GM12878 (cell line): Measurements from ENCODE around the gene ZNF496. TPM values are rescaled to one million over a fixed set of nuclear protein-coding genes. Genes with fewer than 3 reads are reported as not detected.

Source experiments
- ATAC-seq: fragments of 200-7000 bp; cut with Tn5 transposase; 3 replicates; pipeline ENCODE4 v1.9.1; 2020; ENCODE audit warnings: mild to moderate bottlenecking, moderate library complexity
- BruUV-seq: library from RNA; stranded (reverse); fragments of 400-500 nt; replicated peaks from 2 replicates; lab custom pipeline; 2021; lab: Mats Ljungman, UMichigan
- CTCF ChIA-PET: fragments of 300-600 bp; sonication (Branson Sonifier 250); formaldehyde crosslinking; extraction: SDS; loops from one replicate; lab custom pipeline; 2021; ENCODE audit warnings: inconsistent platforms; lab: Yijun Ruan, JAX
- POLR2A ChIA-PET: fragments of 350-600 bp; formaldehyde crosslinking; extraction: SDS; loops from one replicate; lab custom pipeline; 2021; ENCODE audit warnings: inconsistent platforms; lab: Charles Lee
- RAD21 ChIA-PET: fragments of 300-600 bp; sonication (Branson Sonifier 250); formaldehyde crosslinking; loops from one replicate; lab custom pipeline; 2023; ENCODE audit warnings: antibody characterized with exemption; ENCODE audit not compliant: unreplicated experiment; lab: Charles Lee
- SMC1A ChIA-PET: fragments of 300-600 bp; sonication (Branson Sonifier 250); formaldehyde crosslinking; loops from one replicate; lab custom pipeline; 2023; ENCODE audit not compliant: unreplicated experiment, uncharacterized antibody; lab: Charles Lee
- DNase-seq: peaks from one replicate; pipeline ENCODE4 v3.0.0-alpha.2; 2011; ENCODE audit warnings: low read depth, low spot score
- FAIRE-seq: peaks from 3 replicates; lab custom pipeline; 2011; peaks lifted over from hg19 to GRCh38; lab: Jason Lieb, UNC
- H2AFZ ChIP-seq: 2 replicates; pipeline ENCODE4 v1.6.0; 2011; ENCODE audit warnings: low read depth, low read length, control low read depth; ENCODE audit not compliant: control insufficient read depth
- H3K27ac ChIP-seq: 2 replicates; pipeline ENCODE4 v1.5.1; 2011; ENCODE audit warnings: control low read depth; ENCODE audit not compliant: control insufficient read depth, insufficient read depth
- H3K27me3 ChIP-seq, 2 experiments: replicated peaks in 1 of 2; 2 replicates each; pipeline versions ENCODE4 v1.6.0 to v1.6.1; 2011; ENCODE audit warnings: low read length in 1 of 2; ENCODE audit not compliant: control insufficient read depth in 2 of 2, insufficient read depth in 2 of 2
- H3K36me3 ChIP-seq, 2 experiments: 2 replicates each; pipeline ENCODE4 v1.5.1; 2011; ENCODE audit warnings: low read length in 1 of 2; ENCODE audit not compliant: control insufficient read depth in 2 of 2, insufficient read depth in 2 of 2
- H3K4me1 ChIP-seq: 2 replicates; pipeline ENCODE4 v1.6.1; 2011; ENCODE audit warnings: mild to moderate bottlenecking, low read length, moderate library complexity, mixed read lengths; ENCODE audit not compliant: control insufficient read depth, insufficient read depth
- H3K4me2 ChIP-seq: 2 replicates; pipeline ENCODE4 v1.6.0; 2011; ENCODE audit warnings: control low read depth; ENCODE audit not compliant: control insufficient read depth, insufficient read depth
- H3K4me3 ChIP-seq: fragments of 200-600 bp; sonication (generic); 2 replicates; pipeline ENCODE4 v1.5.1; 2016
- H3K79me2 ChIP-seq: 2 replicates; pipeline ENCODE4 v1.6.0; 2011; ENCODE audit warnings: low read length; ENCODE audit not compliant: control insufficient read depth, insufficient read depth
- H3K9ac ChIP-seq: 2 replicates; pipeline ENCODE4 v1.8.0; 2011; ENCODE audit warnings: low read length, control low read depth, mixed read lengths; ENCODE audit not compliant: control insufficient read depth, insufficient read depth
- H3K9me3 ChIP-seq: replicated peaks from 3 replicates; pipeline ENCODE4 v1.5.1; 2011; ENCODE audit warnings: mild to moderate bottlenecking, low read length; ENCODE audit not compliant: control insufficient read depth, insufficient read depth
- H4K20me1 ChIP-seq: 2 replicates; pipeline ENCODE4 v1.6.0; 2011; ENCODE audit not compliant: control insufficient read depth, insufficient read depth
- BHLHE40 ChIP-seq, 2 experiments: fragments of 450-650 bp in 1 of 2; IDR thresholded peaks; 2 replicates each; pipeline ENCODE4 v1.6.1; 2011 to 2017; ENCODE audit warnings: low read depth in 2 of 2, borderline replicate concordance in 1 of 2, improper control_type of control experiment in 1 of 2, low read length in 1 of 2, mild to moderate bottlenecking in 1 of 2
- IKZF2 ChIP-seq, 2 experiments: fragments of 450-650 bp; IDR thresholded peaks; 2 replicates each; pipeline ENCODE4 v1.6.1; 2017; ENCODE audit warnings: mild to moderate bottlenecking in 2 of 2, moderate library complexity in 2 of 2
- NBN ChIP-seq: fragments of 450-650 bp; IDR thresholded peaks from 2 replicates; pipeline ENCODE4 v1.6.1; 2016
- SMAD5 ChIP-seq: IDR thresholded peaks from 2 replicates; pipeline ENCODE4 v1.6.1; 2016; ENCODE audit warnings: antibody characterized with exemption, low read depth
- whole genome bisulfite sequencing: methylation state at CpG from one replicate; pipeline ENCODE4 v1.1.6; 2016; ENCODE audit warnings: low lambda C conversion rate; ENCODE audit not compliant: insufficient replicate concordance, insufficient coverage; ENCODE audit errors: missing lambda C conversion rate; 5-methylcytosine and 5-hydroxymethylcytosine counted together
- in situ Hi-C: fragments of 300-500 bp; cut with MboI; formaldehyde crosslinking; loops from 9 replicates; pipeline ENCODE4 v1.14.3; 2018; ENCODE audit warnings: mixed read lengths
- intact Hi-C: fragments of 100-400 bp; cut with micrococcal nuclease; formaldehyde crosslinking; loops from one replicate; pipeline ENCODE4 v1.14.2; 2022; ENCODE audit not compliant: unreplicated experiment
- polyA plus RNA-seq, 11 experiments: library from polyadenylated mRNA; depleted of rRNA in 4 of 11; unstranded in 6 of 11; stranded (reverse) in 5 of 11; fragments of >200 nt; fragmentation: Nextera tagmentation in 4 of 11; fragmentation: Illumina TruSeq in 1 of 11; extraction: Ambion mirVana in 4 of 11; extraction: Trizol in 1 of 11; gene quantifications; 1 replicate in 1 of 11; 2 replicates in 10 of 11; pipeline versions ENCODE4 v1.2.1 to v1.2.3, GENCODE V29; 2011 to 2016; ENCODE audit warnings: inconsistent platforms in 2 of 11, missing spikeins in 2 of 11, low read depth in 1 of 11
- total RNA-seq, 4 experiments: library from RNA; depleted of rRNA in 3 of 4; stranded (reverse); fragments of >200 nt in 3 of 4; fragmentation: Illumina TruSeq in 1 of 4; extraction: Trizol in 1 of 4; gene quantifications; 2 replicates each; pipeline versions ENCODE4 v1.2.1 to v1.2.3, GENCODE V29; 2013 to 2021
- TF ChIP-seq, protein P1 (sequence below): fragments of 450-650 bp; IDR thresholded peaks from 2 replicates; pipeline ENCODE4 v1.6.1; 2017; ENCODE audit warnings: low read depth, mild to moderate bottlenecking, moderate library complexity

ZNF496 gene
- total and polyA plus RNA-seq, 10 of the 15 experiments (the other 5 are each of a cell fraction or from before 2014, with no cell fraction given) = 1.6 to 26.4 (median 12.5) TPM

DNA sequence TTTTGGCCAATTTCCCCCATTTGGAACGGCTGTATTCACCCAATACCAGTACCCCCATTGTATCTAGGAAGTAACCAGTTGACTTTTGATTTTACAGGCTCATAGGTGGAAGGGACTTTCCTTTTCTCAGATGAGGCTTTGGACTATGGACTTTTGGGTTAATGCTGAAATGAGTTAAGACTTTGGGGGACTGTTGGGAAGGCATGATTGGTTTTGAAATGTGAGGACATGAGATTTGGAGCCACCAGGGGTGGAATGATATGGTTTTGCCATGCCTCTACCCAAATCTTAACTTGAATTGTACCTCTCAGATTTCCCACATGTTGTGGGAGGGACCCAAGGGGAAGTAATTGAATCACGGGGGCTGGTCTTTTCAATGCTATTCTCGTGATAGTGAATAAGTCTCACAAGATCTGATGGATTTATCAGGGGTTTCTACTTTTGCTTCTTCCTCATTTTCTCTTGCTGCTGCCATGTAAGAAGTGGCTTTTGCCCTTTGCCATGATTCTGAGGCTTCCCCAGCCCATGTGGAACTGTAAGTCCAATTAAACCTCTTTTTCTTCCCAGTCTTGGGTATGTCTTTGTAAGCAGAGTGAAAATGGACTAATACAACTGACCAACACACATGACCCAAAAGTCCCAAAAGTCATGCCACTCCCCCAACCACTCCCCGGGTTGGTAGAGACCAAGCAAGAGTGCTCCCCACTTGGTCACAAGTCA, 35.4 kb upstream of the ZNF496 start:
- Histone ChIP-seq H3K9ac (no peak overlapping the region), H4K20me1 (no peaks in the 10 kb centered on the region), H3K79me2 (no peaks in the 10 kb centered on the region), H3K27me3 (no peaks in the 10 kb centered on the region), H3K4me3 (no peak overlapping the region), H3K4me2 (no peak overlapping the region), H3K9me3 (peaks cover 6% of the 10 kb centered on the region; the same call in 2 of the 3 replicates)
- DNase-seq = no peak
- no peak for FAIRE-seq
- CTCF ChIA-PET = no interaction called here
- POLR2A ChIA-PET = interaction anchor here (0.7 kb wide), 1 partner anchor 9 kb away, joined by 4 read pairs; no protein-coding TSS in a partner anchor
- in situ Hi-C loops = loop anchor here (25.0 kb wide), 1 partner anchor 1070 kb away; the partner anchor contains the start of gene OR2T2
- SMC1A ChIA-PET = interaction anchor here (1.0 to 3.1 kb wide), 6 partner anchors 8 to 120 kb away, joined by 3 to 13 read pairs (median 4); no protein-coding TSS in a partner anchor
- 13% methylated on average over 4 of the region's 4 CpGs for WGBS
- TSS peak; percentile 78 for BruUV-seq
- TF ChIP-seq NBN = peak; percentile 20; the same call in 1 of the 2 replicates
- no peak for TF ChIP-seq SMAD5
- TF ChIP-seq, protein P1, sequence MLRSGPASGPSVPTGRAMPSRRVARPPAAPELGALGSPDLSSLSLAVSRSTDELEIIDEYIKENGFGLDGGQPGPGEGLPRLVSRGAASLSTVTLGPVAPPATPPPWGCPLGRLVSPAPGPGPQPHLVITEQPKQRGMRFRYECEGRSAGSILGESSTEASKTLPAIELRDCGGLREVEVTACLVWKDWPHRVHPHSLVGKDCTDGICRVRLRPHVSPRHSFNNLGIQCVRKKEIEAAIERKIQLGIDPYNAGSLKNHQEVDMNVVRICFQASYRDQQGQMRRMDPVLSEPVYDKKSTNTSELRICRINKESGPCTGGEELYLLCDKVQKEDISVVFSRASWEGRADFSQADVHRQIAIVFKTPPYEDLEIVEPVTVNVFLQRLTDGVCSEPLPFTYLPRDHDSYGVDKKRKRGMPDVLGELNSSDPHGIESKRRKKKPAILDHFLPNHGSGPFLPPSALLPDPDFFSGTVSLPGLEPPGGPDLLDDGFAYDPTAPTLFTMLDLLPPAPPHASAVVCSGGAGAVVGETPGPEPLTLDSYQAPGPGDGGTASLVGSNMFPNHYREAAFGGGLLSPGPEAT = peak; percentile 79
- TF ChIP-seq BHLHE40 (IDR thresholded peaks at IDR 0.05; ENCODE audit: borderline replicate concordance in 1 of 2, low read depth in 2 of 2, low read length in 1 of 2) = 0 out of 4 replicates have a peak, but pooled peaks of 1 of the 2 experiments have one; percentile 11
- peak; percentile 62 to 73; a peak in 2 of 4 replicates for TF ChIP-seq IKZF2 (IDR thresholded peaks at IDR 0.05)
- TF ChIP-seq, all 136 proteins: peak for 4
- H3K4me1 ChIP-seq = no peaks in the 10 kb centered on the region
- no peaks in the 10 kb centered on the region for H3K36me3 ChIP-seq
- intact Hi-C loops = no loop called here
- RAD21 ChIA-PET = interaction anchor here (0.7 to 1.5 kb wide), 5 partner anchors 8 to 79 kb away, joined by 3 to 9 read pairs (median 3); no protein-coding TSS in a partner anchor
- no peak overlapping the region for H3K27ac ChIP-seq
- H2AFZ ChIP-seq = no peak overlapping the region
- peak; percentile 46 for ATAC-seq
